Measurements from ENCODE around the gene RPS4Y2.

The RPS4Y2 gene

DNA sequence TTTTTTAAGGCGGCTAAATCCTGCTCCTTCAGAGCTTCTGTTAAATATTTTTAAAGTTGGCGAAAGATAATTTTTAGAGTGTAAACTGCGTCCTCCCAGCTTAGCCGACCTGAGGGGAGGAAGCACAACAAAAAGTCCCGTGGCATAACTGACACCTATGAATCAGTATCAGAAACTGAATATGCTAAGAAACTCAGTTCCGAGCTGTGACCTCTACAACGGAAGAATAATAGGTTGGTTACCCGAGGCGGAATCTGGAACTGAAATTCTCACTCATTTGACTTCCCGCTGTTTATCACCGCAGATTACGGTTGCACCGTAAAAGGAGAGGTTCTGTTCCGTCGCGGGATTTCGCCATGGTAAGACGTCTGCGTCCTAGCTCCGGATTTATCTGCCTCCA is at the start of gene RPS4Y2:
TSS of gene RPS4Y2 (plus strand) at position 301 of the 400 bp plus-strand sequence. CDS start at position 357, 56 bp downstream.
- DNase-seq = no peak

DNA sequence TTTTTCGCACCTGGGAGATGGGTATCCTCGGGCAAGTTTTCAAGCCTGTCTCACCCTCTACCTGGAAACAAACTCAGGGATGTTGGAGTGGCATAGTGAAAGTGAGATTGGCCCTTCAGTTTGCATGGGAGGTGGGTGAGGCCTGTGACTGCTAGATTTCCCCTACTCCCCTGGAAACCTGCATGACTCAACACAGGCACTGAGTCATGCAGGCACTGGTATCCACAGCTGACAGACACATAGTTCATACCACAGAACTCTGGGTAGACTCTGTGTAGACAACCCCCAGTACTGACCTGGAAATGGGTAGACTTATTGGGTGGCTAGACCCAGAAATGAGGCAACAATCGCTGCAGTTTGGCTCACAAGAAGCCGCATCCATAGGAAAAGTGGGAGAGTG is 41.5 kb upstream of the RPS4Y2 start:
- DNase-seq = peak; percentile 24

DNA sequence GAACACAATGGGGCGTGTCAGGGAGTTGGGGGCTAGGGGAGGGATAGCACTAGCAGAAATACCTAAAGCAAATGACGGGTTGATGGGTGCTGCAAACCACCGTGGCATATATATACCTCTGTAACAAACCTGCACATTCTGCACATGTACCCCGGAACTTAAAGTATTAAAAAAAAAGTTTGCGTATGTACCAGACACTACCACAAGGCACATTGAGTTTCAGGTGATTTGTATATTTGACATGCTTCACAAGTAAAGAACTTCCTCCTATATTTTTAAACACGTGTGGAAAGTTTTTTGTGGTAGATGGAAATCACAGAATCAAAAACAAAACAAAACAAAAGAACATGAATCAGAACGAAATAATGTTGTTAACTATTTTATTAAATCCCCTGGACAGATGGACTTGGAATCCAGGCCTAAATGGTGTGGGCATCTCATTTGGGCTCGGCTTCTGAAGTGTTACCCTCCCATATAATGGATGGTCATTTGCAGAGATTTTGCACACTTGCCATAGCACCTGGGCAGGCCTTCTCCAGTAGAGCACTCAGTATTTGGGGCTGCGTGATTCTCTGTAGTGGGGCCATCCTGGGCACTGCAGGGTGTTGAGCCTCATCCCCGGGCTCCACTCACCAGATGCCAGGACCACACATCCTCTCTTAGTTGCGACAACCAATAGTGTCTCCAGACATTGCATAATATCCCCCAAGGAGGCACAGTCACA is 29.6 kb upstream of the RPS4Y2 start:
- no peak for DNase-seq

DNA sequence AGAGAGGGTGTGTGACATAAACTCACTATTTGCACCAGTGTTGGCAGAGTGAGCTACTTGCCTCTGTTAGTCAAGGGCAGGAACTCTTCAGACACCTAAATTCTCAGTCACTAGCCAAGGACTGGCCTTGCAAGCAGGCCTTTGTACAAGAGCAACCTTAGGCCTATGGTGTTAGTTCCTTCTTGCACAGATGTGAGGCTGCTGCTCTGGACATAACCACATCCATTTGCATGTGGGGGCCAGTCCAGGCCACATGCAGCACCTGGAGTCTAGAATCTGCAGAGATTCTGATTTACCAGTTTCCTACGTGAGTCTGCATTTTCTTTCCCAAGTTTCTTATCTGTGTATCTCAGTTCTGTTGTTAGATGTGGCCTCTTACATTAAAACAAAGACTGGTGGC is 20.7 kb upstream of the RPS4Y2 start:
- no peak for DNase-seq

GRCh38 chrY:20739806-20740205 is 16.1 kb upstream of the RPS4Y2 start:
- DNase-seq = no peak

GRCh38 chrY:20740609-20741008 is 15.3 kb upstream of the RPS4Y2 start:
- DNase-seq = no peak

GRCh38 chrY:20745060-20745459 is 10.8 kb upstream of the RPS4Y2 start:
- peak; percentile 4 for DNase-seq

- DNase-seq = no peak
Observed at GRCh38 chrY:20746919-20747318, 9.0 kb upstream of the RPS4Y2 start.

DNA sequence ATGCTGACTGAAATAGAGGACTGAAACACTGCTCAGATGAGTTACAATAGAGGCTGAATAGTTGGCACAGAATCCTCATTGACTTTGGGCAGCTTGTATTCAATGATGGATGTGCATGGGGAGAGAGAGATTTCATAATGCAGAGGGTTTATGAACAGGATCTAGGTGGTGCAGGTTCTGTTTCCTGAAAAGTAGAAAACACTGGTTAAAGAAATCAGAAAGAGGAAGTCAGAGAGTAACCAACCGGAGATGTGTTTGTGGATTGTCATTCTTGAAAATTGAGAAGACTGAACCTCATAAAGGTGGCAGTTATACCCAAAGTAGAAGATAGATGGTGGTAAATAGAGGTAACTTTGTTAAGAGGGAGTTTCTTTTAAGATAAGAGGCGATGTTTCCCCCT is 8.0 kb downstream of the RPS4Y2 start:
- no peak for DNase-seq

DNA sequence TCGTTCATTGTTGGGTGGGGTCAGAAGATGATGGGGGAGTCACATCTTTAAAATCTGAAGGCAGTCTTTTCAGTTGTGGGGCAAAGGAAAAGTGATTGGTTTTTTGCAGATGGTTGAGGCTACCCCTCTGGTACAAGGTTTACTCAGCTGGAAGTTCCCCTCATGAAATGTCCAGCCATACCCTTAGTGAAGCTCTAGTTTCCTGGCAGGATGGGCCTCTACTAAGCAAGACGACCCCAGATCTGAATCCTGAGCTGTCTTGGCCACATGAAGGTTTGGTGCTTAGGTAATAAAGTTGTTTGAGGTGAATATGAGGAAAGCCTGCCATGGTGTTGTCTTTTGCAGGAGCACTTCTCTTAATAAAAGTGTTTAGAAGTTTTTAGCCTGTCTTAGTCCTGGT is 9.2 kb downstream of the RPS4Y2 start:
- no peak for DNase-seq

GRCh38 chrY:20770755-20771154 is 14.8 kb downstream of the RPS4Y2 start:
- DNase-seq = no peak

DNA sequence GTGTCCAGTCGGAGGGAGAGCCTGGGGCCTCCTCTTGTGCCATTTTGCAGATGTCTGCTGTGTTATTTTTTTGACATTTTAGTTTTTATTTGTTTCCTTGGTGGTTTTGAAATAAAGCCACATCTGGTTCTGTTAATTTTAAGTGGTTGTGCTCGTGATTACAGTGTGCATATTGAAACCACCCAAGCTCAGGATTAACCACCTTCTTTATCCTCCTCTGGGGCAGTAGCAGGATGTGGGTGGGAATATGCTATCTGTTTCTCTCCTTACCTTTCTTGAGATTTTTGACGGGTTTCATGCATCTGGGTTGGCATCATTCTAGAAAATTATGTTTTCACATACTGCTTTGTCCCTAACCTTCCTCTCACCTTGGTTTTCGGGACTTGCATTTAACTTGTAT is 20.2 kb downstream of the RPS4Y2 start:
- no peak for DNase-seq

DNA sequence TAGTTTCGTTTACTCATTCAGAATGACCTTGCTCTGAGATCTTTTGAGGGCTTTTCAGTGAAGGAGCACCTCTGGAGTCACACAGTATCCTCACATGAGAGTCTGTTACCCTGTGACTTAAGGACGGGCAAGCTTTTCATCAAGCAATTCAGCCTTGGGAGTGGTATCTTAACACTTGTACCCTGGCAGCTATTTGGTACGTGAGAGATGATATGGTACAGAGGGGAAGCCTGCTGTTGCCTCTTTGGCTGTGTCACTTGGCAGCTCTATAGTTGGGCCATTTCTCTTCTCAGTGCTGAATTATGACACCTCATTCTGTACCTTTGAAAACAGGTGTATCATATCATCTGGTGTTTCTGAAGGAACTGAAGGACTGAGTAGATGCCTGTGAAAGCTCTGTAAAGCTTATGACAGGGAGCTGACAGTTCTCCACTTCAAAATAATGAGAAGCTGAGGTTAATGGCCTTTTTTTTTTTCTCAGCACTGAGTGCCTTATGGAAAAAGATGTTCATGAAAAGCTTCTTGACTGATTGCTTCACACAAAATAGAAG is 24.3 kb downstream of the RPS4Y2 start:
- no peak for DNase-seq

DNA sequence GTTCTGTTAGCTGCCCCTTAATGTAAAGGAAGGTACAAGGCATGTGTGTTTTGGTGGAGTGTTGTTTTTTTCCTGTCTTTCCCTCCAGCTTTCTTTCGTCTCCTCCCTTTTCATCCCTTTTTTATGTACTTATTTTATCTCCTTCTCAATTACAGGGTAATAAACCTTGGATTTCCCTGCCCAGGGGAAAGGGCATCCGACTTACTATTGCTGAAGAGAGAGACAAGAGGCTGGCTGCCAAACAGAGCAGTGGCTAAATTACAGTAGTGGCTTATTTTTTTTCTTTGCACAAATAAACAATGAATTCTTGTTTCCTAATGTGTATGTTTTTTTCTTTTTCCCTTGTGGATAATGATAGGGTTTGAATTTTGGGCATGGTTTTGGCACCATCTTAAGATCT is 24.9 kb downstream of the RPS4Y2 start:
- DNase-seq = no peak

- no peak for DNase-seq
Observed at GRCh38 chrY:20781408-20781807, 25.5 kb downstream of the RPS4Y2 start.

GRCh38 chrY:20784965-20785364 is 29.1 kb downstream of the RPS4Y2 start:
- DNase-seq = no peak

- DNase-seq = no peak
Observed at GRCh38 chrY:20787076-20787475, 31.2 kb downstream of the RPS4Y2 start.

- DNase-seq = peak; percentile 3
Observed at GRCh38 chrY:20798351-20799049, 42.6 kb downstream of the RPS4Y2 start.

- DNase-seq = no peak
Observed at GRCh38 chrY:20802659-20803058, 46.8 kb downstream of the RPS4Y2 start.

DNA sequence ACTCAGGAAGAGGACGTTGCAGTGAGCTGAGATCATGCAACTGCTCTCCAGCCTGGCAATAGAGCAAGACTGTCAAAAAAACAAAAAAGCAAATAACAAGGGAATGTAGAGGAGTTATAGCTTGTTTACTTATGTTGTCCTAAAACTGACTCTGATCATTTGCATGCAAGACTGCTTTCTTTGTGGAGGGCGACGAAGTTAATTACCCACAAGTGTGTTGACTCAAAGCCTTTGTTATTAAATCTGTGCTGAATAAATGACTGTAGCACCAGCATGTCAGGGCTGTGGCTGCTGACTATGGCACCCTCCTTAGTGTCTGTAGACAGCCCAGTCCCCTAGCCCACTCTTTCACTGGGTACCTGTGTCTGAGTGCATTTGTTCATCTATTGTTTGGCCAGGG is 50.3 kb downstream of the RPS4Y2 start:
- DNase-seq = no peak

DNA sequence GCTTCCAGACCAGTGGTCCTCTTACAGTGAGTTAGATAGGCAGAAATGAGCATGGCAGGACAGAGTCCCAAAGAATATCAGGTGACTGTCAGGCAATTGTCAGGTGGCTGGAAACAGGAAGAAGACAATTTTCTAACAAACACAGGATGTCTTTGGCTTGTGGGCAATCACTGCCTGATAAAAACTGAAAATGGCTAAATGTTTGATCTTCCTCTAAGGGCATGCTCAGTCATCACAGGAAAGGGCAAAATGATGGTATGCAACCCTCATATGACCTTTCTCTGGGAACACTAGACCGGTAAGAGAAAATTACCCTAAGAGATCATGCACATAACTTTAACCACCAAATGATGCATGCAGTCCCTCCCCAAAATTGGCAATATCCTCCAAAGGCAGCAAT is 57.6 kb downstream of the RPS4Y2 start:
- no peak for DNase-seq

GRCh38 chrY:20814794-20815193 is 58.9 kb downstream of the RPS4Y2 start:
- DNase-seq = no peak

DNA sequence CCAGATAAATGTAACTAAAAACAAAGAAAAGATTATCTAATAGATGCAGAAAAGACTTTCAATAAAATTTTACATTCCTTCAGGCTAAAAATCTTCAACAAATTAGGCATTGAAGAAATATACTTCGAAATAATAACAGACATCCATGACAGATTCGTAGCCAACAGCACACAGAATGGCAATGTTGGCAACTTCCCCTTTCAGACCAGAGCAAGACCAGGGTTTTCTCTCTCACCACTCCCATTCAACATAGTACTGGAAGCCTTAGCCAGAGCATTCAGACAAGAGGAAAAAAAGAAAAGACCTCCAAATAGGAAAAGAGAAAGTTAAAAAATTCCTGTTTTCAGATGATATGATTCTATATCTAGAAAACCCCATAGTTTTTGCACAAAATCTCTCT is 61.2 kb downstream of the RPS4Y2 start:
- no peak for DNase-seq

Measured in stimulated activated CD4-positive, alpha-beta T cell treated with anti-CD3 and anti-CD28 coated beads, Interleukin-4, amount 100 ng/mL, for 24 hours (primary cell).